ENCODE data around the gene MARCHF2.
A peak's percentile ranks its signal among the peaks of the same experiment; 100 is the strongest.
"Not testable (repeated sequence)": the region's sequence is repeated elsewhere in the genome, so short reads cannot be mapped to it uniquely, and the experiment has no call there.

MARCHF2 gene

GRCh38 chr19:8396185-8396562 is 16.9 kb upstream of the MARCHF2 start:
- Mint-ChIP-seq H3K4me3 (no peak overlapping the region), H3K36me3 (peaks cover 41% of the 10 kb centered on the region), H3K9me3 (no peaks in the 10 kb centered on the region), H3K4me1 (peaks cover 51% of the 10 kb centered on the region), H3K27ac (peak overlapping the region; percentile 93)
- ATAC-seq (no peak), DNase-seq (ENCODE audit: low spot score in 2 of 2) (no peak)

GRCh38 chr19:8396563-8397203 is 16.4 kb upstream of the MARCHF2 start:
- DNase-seq (ENCODE audit: low spot score in 2 of 2) = peak; percentile 63 to 87
- no peaks in the 10 kb centered on the region for H3K9me3 Mint-ChIP-seq
- H3K4me3 Mint-ChIP-seq = no peak overlapping the region
- H3K36me3 Mint-ChIP-seq = peaks cover 46% of the 10 kb centered on the region
- peaks cover 46% of the 10 kb centered on the region for H3K4me1 Mint-ChIP-seq
- peak overlapping the region; percentile 93 for H3K27ac Mint-ChIP-seq
- peak; percentile 75 for ATAC-seq

- Mint-ChIP-seq H3K4me3 (no peak overlapping the region), H3K4me1 (peaks cover 40% of the 10 kb centered on the region), H3K36me3 (peaks cover 52% of the 10 kb centered on the region), H3K9me3 (no peaks in the 10 kb centered on the region), H3K27ac (peak overlapping the region; percentile 93)
- ATAC-seq = no peak
- no peak for DNase-seq (ENCODE audit: low spot score in 2 of 2)
Measured at GRCh38 chr19:8397271-8397670, 15.8 kb upstream of the MARCHF2 start.

- peak; percentile 12 for ATAC-seq
- H3K36me3 Mint-ChIP-seq = peaks cover 58% of the 10 kb centered on the region
- H3K27ac Mint-ChIP-seq = peak overlapping the region; percentile 93
- H3K4me1 Mint-ChIP-seq = peaks cover 39% of the 10 kb centered on the region
- no peak for DNase-seq (ENCODE audit: low spot score in 2 of 2)
- no peak overlapping the region for H3K4me3 Mint-ChIP-seq
- H3K9me3 Mint-ChIP-seq = no peaks in the 10 kb centered on the region
Measured at GRCh38 chr19:8397746-8398310, 15.3 kb upstream of the MARCHF2 start.

GRCh38 chr19:8398311-8398771 is 14.8 kb upstream of the MARCHF2 start:
- no peaks in the 10 kb centered on the region for H3K9me3 Mint-ChIP-seq
- peaks cover 61% of the 10 kb centered on the region for H3K36me3 Mint-ChIP-seq
- H3K4me1 Mint-ChIP-seq = peaks cover 34% of the 10 kb centered on the region
- ATAC-seq = no peak
- H3K4me3 Mint-ChIP-seq = no peak overlapping the region
- no peak overlapping the region for H3K27ac Mint-ChIP-seq
- DNase-seq (ENCODE audit: low spot score in 2 of 2) = no peak

GRCh38 chr19:8399681-8400188 is 13.4 kb upstream of the MARCHF2 start:
- DNase-seq (ENCODE audit: low spot score in 2 of 2) = no peak

GRCh38 chr19:8401981-8402411 is 11.1 kb upstream of the MARCHF2 start:
- DNase-seq (ENCODE audit: low spot score in 2 of 2) (no peak), ATAC-seq (no peak)
- Mint-ChIP-seq H3K9me3 (no peaks in the 10 kb centered on the region), H3K36me3 (peaks cover 73% of the 10 kb centered on the region), H3K27ac (no peak overlapping the region), H3K4me1 (peaks cover 6% of the 10 kb centered on the region), H3K4me3 (no peak overlapping the region)

More at GRCh38 chr19:8399681-8400188, 13.4 kb upstream of the MARCHF2 start:
- ATAC-seq = no peak
- Mint-ChIP-seq H3K4me1 (peaks cover 28% of the 10 kb centered on the region), H3K9me3 (no peaks in the 10 kb centered on the region), H3K36me3 (peaks cover 66% of the 10 kb centered on the region), H3K4me3 (no peak overlapping the region), H3K27ac (no peak overlapping the region)

GRCh38 chr19:8403098-8403819 is 9.8 kb upstream of the MARCHF2 start:
- H3K27ac Mint-ChIP-seq = no peak overlapping the region
- H3K4me3 Mint-ChIP-seq = no peak overlapping the region
- no peak for DNase-seq (ENCODE audit: low spot score in 2 of 2)
- no peak for ATAC-seq
- H3K9me3 Mint-ChIP-seq = no peaks in the 10 kb centered on the region
- peaks cover 4% of the 10 kb centered on the region for H3K4me1 Mint-ChIP-seq
- peaks cover 71% of the 10 kb centered on the region for H3K36me3 Mint-ChIP-seq

- H3K27ac Mint-ChIP-seq = no peak overlapping the region
- H3K36me3 Mint-ChIP-seq = peaks cover 67% of the 10 kb centered on the region
- no peak overlapping the region for H3K4me3 Mint-ChIP-seq
- peaks cover 4% of the 10 kb centered on the region for H3K4me1 Mint-ChIP-seq
- DNase-seq (ENCODE audit: low spot score in 2 of 2) (no peak), ATAC-seq (no peak)
- H3K9me3 Mint-ChIP-seq = no peaks in the 10 kb centered on the region
Measured at GRCh38 chr19:8403820-8404109, 9.3 kb upstream of the MARCHF2 start.

- no peak overlapping the region for H3K4me3 Mint-ChIP-seq
- H3K36me3 Mint-ChIP-seq = peaks cover 60% of the 10 kb centered on the region
- no peak for DNase-seq (ENCODE audit: low spot score in 2 of 2)
- no peak overlapping the region for H3K27ac Mint-ChIP-seq
- H3K9me3 Mint-ChIP-seq = no peaks in the 10 kb centered on the region
- peaks cover 4% of the 10 kb centered on the region for H3K4me1 Mint-ChIP-seq
- no peak for ATAC-seq
Measured at GRCh38 chr19:8404391-8405151, 8.5 kb upstream of the MARCHF2 start.

GRCh38 chr19:8410718-8411117 is 2.4 kb upstream of the MARCHF2 start:
- not testable (repeated sequence) for H3K36me3 Mint-ChIP-seq; H3K9me3 Mint-ChIP-seq; DNase-seq (ENCODE audit: low spot score in 2 of 2); H3K27ac Mint-ChIP-seq; H3K4me3 Mint-ChIP-seq; ATAC-seq
- peaks cover 14% of the 10 kb centered on the region for H3K4me1 Mint-ChIP-seq

GRCh38 chr19:8413629-8413995 is 507 bp downstream of the MARCHF2 start:
- H3K4me3 Mint-ChIP-seq = peak overlapping the region; percentile 50
- no peaks in the 10 kb centered on the region for H3K36me3 Mint-ChIP-seq
- H3K9me3 Mint-ChIP-seq = no peaks in the 10 kb centered on the region
- ATAC-seq (no peak), DNase-seq (ENCODE audit: low spot score in 2 of 2) (no peak)
- H3K4me1 Mint-ChIP-seq = peaks cover 10% of the 10 kb centered on the region
- no peak overlapping the region for H3K27ac Mint-ChIP-seq

GRCh38 chr19:8416796-8417195 is 3.7 kb downstream of the MARCHF2 start:
- no peak for ATAC-seq
- H3K27ac Mint-ChIP-seq = no peak overlapping the region
- H3K4me1 Mint-ChIP-seq = peaks cover 5% of the 10 kb centered on the region
- no peak for DNase-seq (ENCODE audit: low spot score in 2 of 2)
- H3K4me3 Mint-ChIP-seq = no peak overlapping the region
- no peaks in the 10 kb centered on the region for H3K9me3 Mint-ChIP-seq
- no peaks in the 10 kb centered on the region for H3K36me3 Mint-ChIP-seq

- H3K36me3 Mint-ChIP-seq = peaks cover 17% of the 10 kb centered on the region
- no peaks in the 10 kb centered on the region for H3K9me3 Mint-ChIP-seq
- DNase-seq (ENCODE audit: low spot score in 2 of 2) (no peak), ATAC-seq (no peak)
- H3K4me3 Mint-ChIP-seq = no peak overlapping the region
- H3K4me1 Mint-ChIP-seq = no peaks in the 10 kb centered on the region
- H3K27ac Mint-ChIP-seq = no peak overlapping the region
Measured at GRCh38 chr19:8421484-8422461, 8.7 kb downstream of the MARCHF2 start.

Measured in stimulated activated effector memory CD8-positive, alpha-beta T cell treated with anti-CD3 and anti-CD28 coated beads, Interleukin-12 subunit alpha, Interleukin-12 subunit beta, amount 100 ng/mL, for 72 hours (primary cell).